Retinal pigment epithelial cell (primary cell): ENCODE data around the gene GGCT.

Experiments used
- DNase-seq: peaks from one replicate; pipeline ENCODE4 v3.0.0-alpha.2; 2010; ENCODE audit warnings: low read depth
- H3K4me3 ChIP-seq: 2 replicates; pipeline ENCODE4 v1.5.1; 2011; ENCODE audit warnings: mild to moderate bottlenecking, low read length, control low read depth, moderate library complexity
- TF ChIP-seq, protein P1 (sequence below): conservative IDR thresholded peaks from 2 replicates; pipeline ENCODE4 v1.5.1; 2011; ENCODE audit warnings: low read depth, low read length, control low read depth, inconsistent platforms

The GGCT gene

DNA sequence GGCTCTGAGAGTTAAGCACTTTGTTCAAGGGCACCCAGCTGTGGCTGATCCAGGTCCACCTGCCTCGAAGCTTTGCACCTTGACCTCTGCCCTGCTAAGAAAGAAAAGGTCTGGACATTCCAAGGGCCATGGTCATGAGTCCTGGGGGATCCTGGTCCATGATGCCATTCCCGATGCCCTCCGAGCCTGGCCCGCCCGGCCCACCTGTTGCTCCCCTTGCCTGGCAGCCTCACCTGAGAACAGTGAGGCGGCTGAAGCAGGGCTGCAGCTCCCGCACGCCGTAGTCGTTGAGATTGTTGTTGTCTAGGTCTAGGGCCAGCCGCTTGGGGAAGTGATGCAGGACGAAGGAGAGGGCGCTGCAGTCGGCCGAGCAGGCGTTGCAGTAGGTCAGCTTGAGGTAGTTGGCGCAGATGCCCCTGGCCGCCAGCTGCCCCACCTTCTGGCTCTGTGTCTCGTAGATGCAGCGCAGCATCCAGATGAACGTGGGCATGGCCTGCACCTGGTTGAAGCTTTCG is 53.6 kb downstream of the GGCT start:
- TF ChIP-seq, protein P1, sequence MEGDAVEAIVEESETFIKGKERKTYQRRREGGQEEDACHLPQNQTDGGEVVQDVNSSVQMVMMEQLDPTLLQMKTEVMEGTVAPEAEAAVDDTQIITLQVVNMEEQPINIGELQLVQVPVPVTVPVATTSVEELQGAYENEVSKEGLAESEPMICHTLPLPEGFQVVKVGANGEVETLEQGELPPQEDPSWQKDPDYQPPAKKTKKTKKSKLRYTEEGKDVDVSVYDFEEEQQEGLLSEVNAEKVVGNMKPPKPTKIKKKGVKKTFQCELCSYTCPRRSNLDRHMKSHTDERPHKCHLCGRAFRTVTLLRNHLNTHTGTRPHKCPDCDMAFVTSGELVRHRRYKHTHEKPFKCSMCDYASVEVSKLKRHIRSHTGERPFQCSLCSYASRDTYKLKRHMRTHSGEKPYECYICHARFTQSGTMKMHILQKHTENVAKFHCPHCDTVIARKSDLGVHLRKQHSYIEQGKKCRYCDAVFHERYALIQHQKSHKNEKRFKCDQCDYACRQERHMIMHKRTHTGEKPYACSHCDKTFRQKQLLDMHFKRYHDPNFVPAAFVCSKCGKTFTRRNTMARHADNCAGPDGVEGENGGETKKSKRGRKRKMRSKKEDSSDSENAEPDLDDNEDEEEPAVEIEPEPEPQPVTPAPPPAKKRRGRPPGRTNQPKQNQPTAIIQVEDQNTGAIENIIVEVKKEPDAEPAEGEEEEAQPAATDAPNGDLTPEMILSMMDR = no peak
- no peak overlapping the region for H3K4me3 ChIP-seq
- DNase-seq = no peak

DNA sequence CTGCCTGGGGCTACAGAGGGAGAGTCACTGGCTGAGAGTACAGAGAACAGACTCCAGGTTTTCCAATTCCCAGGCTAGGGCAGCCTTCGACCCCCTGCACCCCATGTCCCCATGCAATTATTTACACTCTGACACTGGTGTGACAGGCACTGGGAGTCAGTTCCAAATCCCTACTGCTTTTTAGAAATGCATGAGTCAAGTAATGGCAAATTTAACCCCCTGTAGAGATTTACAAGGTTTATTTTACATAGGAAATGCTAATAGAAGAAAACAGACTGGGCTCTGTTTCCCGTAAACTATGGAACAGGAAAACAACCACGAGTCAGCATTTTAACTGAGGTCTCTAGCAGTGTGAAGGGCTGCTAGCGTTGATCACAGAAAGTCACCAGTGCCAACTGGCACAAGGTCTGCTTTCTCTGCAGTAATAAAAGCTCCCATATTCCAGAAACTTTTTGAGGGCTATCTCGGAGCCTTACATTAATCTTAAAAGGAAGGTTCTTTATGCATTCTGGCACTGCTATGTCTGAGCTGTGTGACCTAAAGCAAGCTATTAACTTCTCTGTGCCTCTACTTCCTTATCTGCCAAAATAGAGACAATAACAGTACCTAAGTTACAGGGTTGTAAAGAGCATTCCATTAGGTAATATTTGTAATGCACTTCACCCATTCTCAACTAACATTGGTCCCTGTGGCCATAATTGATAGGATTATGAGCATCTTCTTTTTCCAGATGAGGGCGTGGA is 54.2 kb downstream of the GGCT start:
- no peak for DNase-seq
- TF ChIP-seq, protein P1 = no peak
- H3K4me3 ChIP-seq = no peak overlapping the region

DNA sequence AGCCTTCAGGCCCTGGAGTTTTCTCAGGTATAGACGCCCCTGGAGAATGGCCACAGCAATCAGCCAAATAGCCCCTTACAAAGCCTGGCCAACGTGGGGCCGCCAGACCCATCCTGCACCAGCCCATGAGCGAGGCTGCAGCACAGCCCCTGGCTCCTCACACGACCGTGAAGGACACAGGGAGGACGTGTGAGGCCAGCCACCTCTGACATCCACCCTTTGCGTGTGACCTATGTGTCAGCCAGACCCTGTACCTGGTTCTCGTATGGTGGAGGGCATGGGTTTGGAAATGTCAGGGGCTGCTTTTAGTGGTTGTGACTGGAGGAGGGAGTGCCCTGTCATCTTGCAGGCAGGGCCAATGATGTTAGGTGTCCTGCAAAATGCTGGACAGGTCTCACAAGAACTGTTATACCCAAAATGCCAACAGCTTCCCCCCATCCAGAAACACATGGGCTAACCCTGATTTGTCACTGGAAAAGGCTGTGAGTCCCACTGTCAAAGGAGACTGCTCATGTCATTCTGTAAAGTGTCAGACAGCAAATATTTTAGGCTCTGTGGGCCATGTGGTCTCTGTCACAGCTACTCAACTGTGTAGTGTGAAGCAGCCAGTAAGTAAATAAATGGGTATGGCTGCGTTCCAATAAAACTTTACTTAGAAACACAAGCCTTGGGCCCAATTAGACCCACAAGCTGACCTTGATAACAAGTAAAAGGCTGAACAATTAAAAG is 56.0 kb downstream of the GGCT start:
- TF ChIP-seq, protein P1 = no peak
- DNase-seq = no peak
- H3K4me3 ChIP-seq = no peak overlapping the region

GRCh38 chr7:30447466-30447865 is 57.2 kb downstream of the GGCT start:
- no peak for DNase-seq
- H3K4me3 ChIP-seq = no peak overlapping the region
- TF ChIP-seq, protein P1 = no peak
